BJ (cell line): ENCODE measurements around the gene ADM2. TPM values are rescaled to one million over a fixed set of nuclear protein-coding genes. Genes with fewer than 3 reads are reported as not detected.
"Not testable (repeated sequence)": the region's sequence is repeated elsewhere in the genome, so short reads cannot be mapped to it uniquely, and the experiment has no call there.

Source experiments
- CTCF ChIA-PET: fragments of 350-600 bp; formaldehyde crosslinking; extraction: SDS; loops from one replicate; lab custom pipeline; 2021; ENCODE audit warnings: antibody characterized with exemption, inconsistent platforms; lab: Yijun Ruan, JAX
- POLR2A ChIA-PET: fragments of 300-600 bp; sonication (Branson Sonifier 250); formaldehyde crosslinking; extraction: SDS; loops from one replicate; lab custom pipeline; 2021; ENCODE audit warnings: antibody characterized with exemption; lab: Charles Lee
- DNase-seq: peaks from one replicate; pipeline ENCODE4 v3.0.0-alpha.2; 2011; ENCODE audit warnings: low read depth
- H3K27me3 ChIP-seq: 2 replicates; pipeline ENCODE4 v1.6.0; 2011; ENCODE audit warnings: low read length; ENCODE audit not compliant: control insufficient read depth, insufficient read depth
- H3K36me3 ChIP-seq: 2 replicates; pipeline ENCODE4 v1.5.1; 2011; ENCODE audit warnings: low read length; ENCODE audit not compliant: control insufficient read depth, insufficient read depth
- H3K4me3 ChIP-seq: 2 replicates; pipeline ENCODE4 v1.5.1; 2011; ENCODE audit warnings: low read depth, mild to moderate bottlenecking, control low read depth, low read length
- polyA plus RNA-seq: library from polyadenylated mRNA; depleted of rRNA; stranded (reverse); fragments of >200 nt; gene quantifications from 2 replicates; pipeline ENCODE4 v1.2.3, GENCODE V29; 2011; rRNA removed
- TF ChIP-seq, protein P1 (sequence below): IDR thresholded peaks from 2 replicates; pipeline ENCODE4 v1.5.1; 2011; ENCODE audit warnings: low read depth, mild to moderate bottlenecking, control low read depth, inconsistent platforms, low read length, moderate library complexity; ENCODE audit not compliant: insufficient read depth

Gene ADM2
- polyA plus RNA-seq, 1 experiment, result 16.0 TPM

DNA sequence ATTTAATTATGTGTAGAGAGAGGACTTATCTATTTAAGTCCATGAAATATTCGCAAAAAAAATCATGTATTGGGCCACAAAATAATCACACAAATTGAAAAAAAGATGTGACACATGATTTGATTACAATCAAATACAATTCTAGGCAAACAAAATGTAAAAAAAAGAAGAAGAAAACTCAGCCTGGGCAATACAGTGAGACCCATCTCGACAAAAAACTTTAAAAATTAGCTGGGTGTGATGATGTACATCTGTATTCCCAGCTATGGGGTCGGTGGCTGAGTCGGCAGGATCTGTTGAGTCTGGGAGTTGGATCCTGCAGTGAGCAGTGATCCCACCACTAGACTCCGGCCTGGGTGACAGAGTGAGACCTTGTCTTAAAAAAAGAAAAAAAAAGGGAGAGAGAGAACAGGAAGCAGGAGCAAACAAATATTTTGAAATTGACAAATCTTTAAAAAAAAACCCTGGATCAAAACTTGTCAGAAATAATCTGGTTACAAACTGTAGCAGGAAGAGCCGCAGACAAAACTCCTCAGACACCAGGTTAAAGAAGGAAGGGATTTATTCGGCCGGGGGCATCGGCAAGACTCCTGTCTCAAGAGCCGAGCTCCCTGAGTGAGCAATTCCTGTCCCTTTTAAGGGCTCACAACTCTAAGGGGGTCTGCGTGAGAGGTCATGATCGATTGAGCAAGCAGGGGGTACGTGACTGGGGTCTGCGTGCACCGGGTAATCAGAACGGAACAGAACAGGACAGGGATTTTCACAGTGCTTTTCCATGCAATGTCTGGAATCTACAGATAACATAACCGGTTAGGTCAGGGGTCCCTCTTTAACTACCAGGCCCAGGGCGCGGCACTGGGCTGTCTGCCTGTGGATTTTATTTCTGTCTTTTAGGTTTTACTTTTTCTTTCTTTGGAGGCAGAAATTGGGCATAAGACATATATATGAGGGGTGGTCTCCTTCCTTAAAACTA is 51.8 kb downstream of the ADM2 start:
- ChIA-PET POLR2A (no interaction called here), CTCF (interaction anchor here (0.6 to 1.0 kb wide), 3 partner anchors 70 to 242 kb away, joined by 3 read pairs; no protein-coding TSS in a partner anchor)
- Histone ChIP-seq H3K4me3 (no peak overlapping the region), H3K27me3 (no peaks in the 10 kb centered on the region), H3K36me3 (no peaks in the 10 kb centered on the region)
- DNase-seq, result no peak
- TF ChIP-seq, protein P1, sequence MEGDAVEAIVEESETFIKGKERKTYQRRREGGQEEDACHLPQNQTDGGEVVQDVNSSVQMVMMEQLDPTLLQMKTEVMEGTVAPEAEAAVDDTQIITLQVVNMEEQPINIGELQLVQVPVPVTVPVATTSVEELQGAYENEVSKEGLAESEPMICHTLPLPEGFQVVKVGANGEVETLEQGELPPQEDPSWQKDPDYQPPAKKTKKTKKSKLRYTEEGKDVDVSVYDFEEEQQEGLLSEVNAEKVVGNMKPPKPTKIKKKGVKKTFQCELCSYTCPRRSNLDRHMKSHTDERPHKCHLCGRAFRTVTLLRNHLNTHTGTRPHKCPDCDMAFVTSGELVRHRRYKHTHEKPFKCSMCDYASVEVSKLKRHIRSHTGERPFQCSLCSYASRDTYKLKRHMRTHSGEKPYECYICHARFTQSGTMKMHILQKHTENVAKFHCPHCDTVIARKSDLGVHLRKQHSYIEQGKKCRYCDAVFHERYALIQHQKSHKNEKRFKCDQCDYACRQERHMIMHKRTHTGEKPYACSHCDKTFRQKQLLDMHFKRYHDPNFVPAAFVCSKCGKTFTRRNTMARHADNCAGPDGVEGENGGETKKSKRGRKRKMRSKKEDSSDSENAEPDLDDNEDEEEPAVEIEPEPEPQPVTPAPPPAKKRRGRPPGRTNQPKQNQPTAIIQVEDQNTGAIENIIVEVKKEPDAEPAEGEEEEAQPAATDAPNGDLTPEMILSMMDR, result no peak

DNA sequence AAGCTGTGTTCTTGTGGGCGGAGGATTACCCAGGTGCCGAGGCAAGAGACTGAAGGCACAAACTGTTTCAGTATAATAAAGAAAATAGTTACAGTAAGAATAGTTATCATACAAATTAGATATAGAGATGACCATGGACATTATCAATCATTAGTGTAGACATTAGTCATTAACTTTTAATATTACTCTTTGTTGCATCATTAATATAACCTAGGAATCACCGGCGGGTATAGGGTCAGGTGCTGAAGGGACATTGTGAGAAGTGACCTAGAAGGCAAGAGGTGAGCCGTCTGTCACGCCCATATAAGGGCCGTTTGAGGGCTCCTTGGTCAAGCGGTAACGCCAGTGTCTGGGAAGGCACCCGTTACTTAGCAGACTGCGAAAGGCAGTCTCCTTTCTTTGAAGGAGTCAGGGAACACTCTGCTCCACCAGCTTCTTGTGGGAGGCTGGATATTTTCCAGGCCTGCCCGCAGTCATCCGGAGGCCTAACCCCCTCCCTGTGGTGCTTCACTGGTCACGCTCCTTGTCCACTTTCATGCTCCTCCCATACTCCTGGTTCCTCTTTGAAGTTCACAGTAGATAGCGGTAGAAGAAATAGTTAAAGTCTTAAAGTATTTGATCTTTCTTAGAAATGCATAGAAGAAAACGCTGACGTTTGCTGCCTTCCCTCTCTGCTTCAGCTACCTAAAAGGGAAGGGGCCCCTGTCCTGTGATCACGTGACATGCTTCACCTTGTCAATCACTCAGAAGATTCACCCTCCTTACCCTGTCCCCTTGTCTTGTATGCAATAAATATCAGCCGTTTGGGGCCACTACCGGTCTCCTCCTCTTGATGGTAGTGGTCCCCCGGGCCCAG is 52.7 kb downstream of the ADM2 start:
- H3K27me3 ChIP-seq, DNase-seq, POLR2A ChIA-PET, H3K36me3 ChIP-seq, H3K4me3 ChIP-seq: not testable (repeated sequence)
- CTCF ChIA-PET, result interaction anchor here (0.6 to 1.5 kb wide), 2 partner anchors 29 to 241 kb away, joined by 3 to 4 read pairs; partner anchors contain the start of gene SYCE3

DNA sequence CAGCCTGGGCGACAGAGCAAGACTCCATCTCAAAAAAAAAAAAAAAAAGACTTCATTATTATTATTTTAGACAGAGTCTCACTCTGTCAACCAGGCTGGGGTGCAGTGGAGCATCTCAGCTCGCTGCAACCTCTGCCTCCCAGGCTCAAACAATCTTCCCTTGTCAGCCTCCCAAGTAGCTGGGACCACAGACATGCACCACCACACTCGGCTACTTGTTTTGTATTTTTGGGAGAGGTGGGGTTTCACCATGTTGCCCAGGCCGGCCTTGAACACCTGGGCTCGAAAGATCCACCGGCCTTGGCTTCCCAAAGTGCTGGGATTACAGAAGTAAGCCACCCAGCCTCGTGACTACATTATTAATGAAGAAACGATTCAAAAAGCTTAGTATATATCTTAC is 53.8 kb downstream of the ADM2 start:
- DNase-seq, result no peak
- POLR2A ChIA-PET, result interaction anchor here (0.6 kb wide), 1 partner anchor 18 kb away, joined by 3 read pairs; no protein-coding TSS in a partner anchor
- CTCF ChIA-PET, result interaction anchor here (1.5 to 2.0 kb wide), 2 partner anchors 9 to 28 kb away, joined by 4 to 6 read pairs; partner anchors contain the start of genes SCO2 and SYCE3
- H3K27me3 ChIP-seq, result no peaks in the 10 kb centered on the region
- H3K36me3 ChIP-seq, result no peaks in the 10 kb centered on the region
- TF ChIP-seq, protein P1, result no peak
- no peak overlapping the region for H3K4me3 ChIP-seq

Other genes with a start within 250 kb of the ADM2 start
- gene TUBGCP6, start 236.5 kb upstream of the ADM2 start, polyA plus RNA-seq, result 9.4 and 17.5 TPM in 2 replicates
- 8.8 and 18.2 TPM in 2 replicates for gene HDAC10, start 230.3 kb upstream of the ADM2 start, polyA plus RNA-seq
- 36.6 and 51.4 TPM in 2 replicates for gene MAPK12, start 219.9 kb upstream of the ADM2 start, polyA plus RNA-seq
- gene MAPK11, start 211.2 kb upstream of the ADM2 start, polyA plus RNA-seq, result 11.2 and 19.6 TPM in 2 replicates
- gene PLXNB2, start 173.9 kb upstream of the ADM2 start, polyA plus RNA-seq, result 83.7 and 143 TPM in 2 replicates
- 3.7 and 8.2 TPM in 2 replicates for gene DENND6B, start 154.5 kb upstream of the ADM2 start, polyA plus RNA-seq
- gene PPP6R2, start 138.2 kb upstream of the ADM2 start, polyA plus RNA-seq, result 30.4 and 46.4 TPM in 2 replicates
- gene SBF1, start 6.5 kb upstream of the ADM2 start, polyA plus RNA-seq, result 21.7 and 34.7 TPM in 2 replicates
- gene MIOX, start 5.3 kb downstream of the ADM2 start, polyA plus RNA-seq, result 0.16 and 0.20 TPM in 2 replicates
- gene LMF2, start 26.2 kb downstream of the ADM2 start, polyA plus RNA-seq, result 54.0 and 111 TPM in 2 replicates
- gene NCAPH2, start 26.7 kb downstream of the ADM2 start, polyA plus RNA-seq, result 16.1 and 31.7 TPM in 2 replicates
- 0.78 and 2.5 TPM in 2 replicates for gene SCO2, start 44.1 kb downstream of the ADM2 start, polyA plus RNA-seq
- 13.1 and 20.6 TPM in 2 replicates for gene TYMP, start 48.5 kb downstream of the ADM2 start, polyA plus RNA-seq
- gene KLHDC7B, start 64.4 kb downstream of the ADM2 start, polyA plus RNA-seq, result 0.34 and 0.39 TPM in 2 replicates
- not detected in 2 replicates for gene SYCE3, start 81.4 kb downstream of the ADM2 start, polyA plus RNA-seq
- gene CPT1B, start 96.9 kb downstream of the ADM2 start, polyA plus RNA-seq, result 3.2 and 4.3 TPM in 2 replicates
- gene CHKB, start 101.3 kb downstream of the ADM2 start, polyA plus RNA-seq, result 31.5 and 51.2 TPM in 2 replicates
- gene MAPK8IP2, start 119.2 kb downstream of the ADM2 start, polyA plus RNA-seq, result 0.17 and 0.39 TPM in 2 replicates
- gene ARSA, start 146.6 kb downstream of the ADM2 start, polyA plus RNA-seq, result 15.7 and 36.9 TPM in 2 replicates
- 0.21 and 0.25 TPM in 2 replicates for gene SHANK3, start 191.3 kb downstream of the ADM2 start, polyA plus RNA-seq